Stimulated activated CD4-positive, alpha-beta T cell treated with anti-CD3 and anti-CD28 coated beads, Interleukin-1b, Interleukin-23, amount 100 ng/mL, for 1 hour (primary cell): ENCODE data around the gene CSK.

Source experiments
- DNase-seq, 2 donors: peaks; one replicate each; pipeline ENCODE4 v3.0.0-alpha.2; 2020; ENCODE audit warnings: low read depth in 2 of 2

CSK gene

DNA sequence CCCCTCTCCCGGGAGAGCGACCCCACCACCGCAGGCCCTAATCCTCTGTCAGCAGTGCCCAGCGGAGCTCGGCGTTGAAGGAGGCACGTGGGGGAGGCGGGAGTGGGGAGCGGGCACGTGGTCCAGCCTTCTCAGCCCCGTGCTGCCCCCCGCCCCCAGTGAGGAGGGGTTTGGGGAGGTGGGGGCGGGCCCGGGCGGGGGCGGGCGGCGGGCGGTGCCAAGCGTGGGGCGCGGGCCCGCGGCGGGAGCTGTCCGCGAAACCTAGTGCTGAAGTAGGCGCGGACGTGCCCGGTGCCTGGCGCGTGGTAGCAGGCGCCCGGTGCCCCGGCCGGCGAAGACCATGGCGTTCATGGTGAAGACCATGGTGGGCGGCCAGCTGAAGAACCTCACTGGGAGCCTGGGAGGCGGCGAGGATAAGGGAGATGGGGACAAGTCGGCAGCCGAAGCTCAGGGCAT lies 44.5 kb downstream of the CSK start, which contains the start of gene CPLX3:
Gene CPLX3, plus strand, starts transcription at position 264 of the 456 bp plus-strand sequence. Its CDS starts 77 bp downstream, at position 341.
- DNase-seq, result peak in 1 of 2 donors; percentile 24

GRCh38 chr15:74826921-74827320 lies 45.0 kb downstream of the CSK start:
- DNase-seq, result no peak

DNA sequence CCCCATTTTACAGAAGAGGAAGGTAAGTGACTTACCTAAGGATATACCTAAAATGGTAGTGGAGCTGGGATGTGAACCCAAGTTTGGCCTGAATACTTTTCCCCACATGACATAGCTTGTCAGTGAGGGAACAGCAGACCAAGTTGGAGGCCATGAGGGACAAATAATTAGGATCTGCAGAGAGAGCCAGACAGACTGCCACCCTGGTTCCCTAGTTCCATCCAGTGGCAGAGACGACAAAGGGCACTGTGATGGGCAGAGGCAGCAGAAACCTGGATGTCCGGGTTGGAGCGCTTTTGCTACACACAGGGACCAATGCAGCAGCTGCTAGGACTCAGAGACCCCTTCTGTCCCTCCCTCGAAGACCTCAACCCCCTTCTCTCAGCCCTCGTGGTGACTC lies 45.7 kb downstream of the CSK start:
- no peak for DNase-seq

- no peak for DNase-seq
These were observed 47.0 kb downstream of the CSK start for GRCh38 chr15:74828835-74829234.

GRCh38 chr15:74829486-74829885 lies 47.6 kb downstream of the CSK start:
- DNase-seq, result no peak

GRCh38 chr15:74829991-74830390 lies 48.1 kb downstream of the CSK start:
- no peak for DNase-seq

DNA sequence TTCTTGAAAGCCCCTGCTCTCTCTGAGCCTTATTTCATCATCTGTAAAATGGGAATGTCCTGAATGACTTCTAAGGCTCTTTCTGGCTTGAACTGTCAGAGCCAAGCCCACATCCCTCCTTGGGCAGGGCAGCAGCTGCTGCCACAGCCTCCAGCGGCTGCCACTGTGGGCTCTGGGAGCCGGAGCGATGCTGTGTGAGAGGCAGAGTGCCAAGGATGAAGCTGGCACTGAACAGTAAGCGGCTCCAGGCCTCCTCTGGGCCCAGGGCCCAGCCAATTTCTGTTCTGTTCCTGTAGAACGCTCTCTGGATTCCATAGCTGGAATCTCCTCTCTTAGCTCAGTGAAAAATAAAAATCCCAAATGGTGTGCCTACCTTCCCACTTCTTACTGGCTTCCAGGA lies 49.0 kb downstream of the CSK start:
- DNase-seq, result no peak

DNA sequence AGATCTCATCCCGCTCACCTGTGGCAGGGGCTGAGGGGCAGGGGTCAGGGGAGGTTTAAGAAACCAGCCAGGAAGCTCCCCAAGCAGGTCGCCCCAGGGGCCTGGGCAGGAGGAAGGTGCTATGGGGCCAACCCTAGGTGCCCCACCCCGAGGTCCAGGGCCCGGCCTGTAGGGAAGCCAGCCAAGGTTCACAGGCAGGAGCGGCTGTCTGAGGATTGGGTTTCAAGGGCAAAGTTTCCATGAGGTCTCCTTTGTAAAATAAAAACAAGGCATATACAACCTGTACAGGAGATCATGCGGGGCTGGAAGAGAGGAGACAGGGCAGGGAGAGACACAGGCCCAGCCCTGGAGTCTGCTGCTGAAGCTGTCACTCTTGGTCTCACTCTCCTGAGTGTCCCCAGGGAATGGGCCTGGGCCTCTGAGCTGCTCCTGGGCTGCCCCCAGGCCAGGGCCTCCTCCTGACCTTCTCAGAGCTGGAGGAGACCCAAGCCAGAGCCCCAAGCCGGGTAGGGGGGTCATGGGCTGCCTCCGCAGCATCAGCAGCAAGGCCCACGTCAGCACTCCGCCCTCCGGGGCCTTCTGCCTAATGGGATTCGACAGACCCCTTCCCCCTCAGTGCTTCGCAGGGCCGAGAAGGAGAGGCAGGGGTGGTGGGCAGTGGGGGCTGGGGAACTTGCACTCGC lies 50.1 kb downstream of the CSK start:
- DNase-seq, result no peak

DNA sequence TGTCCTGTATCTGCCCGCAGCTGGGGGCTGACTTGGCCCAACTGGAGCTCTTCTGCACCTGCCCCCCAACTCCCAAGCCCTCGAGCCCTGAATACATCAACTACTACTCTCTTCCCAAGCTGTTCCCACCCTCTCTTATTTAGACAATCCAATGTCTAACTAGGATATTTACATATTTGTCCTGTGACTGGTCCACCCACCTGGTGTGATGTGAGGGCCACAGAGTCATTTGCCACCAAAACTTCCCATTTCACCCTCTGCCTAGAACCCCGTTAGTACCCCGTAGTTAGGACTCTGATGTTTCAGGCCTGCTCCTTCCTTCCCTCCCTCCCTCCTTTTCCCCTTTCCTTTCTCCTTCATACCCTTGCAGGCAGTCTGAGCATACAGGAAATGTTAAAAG lies 50.9 kb downstream of the CSK start:
- no peak for DNase-seq

GRCh38 chr15:74833376-74834107 lies 51.7 kb downstream of the CSK start:
- DNase-seq, result no peak

GRCh38 chr15:74835312-74835823 lies 53.5 kb downstream of the CSK start:
- peak in 1 of 2 donors; percentile 34 for DNase-seq

GRCh38 chr15:74836846-74837245 lies 55.0 kb downstream of the CSK start:
- no peak for DNase-seq

DNA sequence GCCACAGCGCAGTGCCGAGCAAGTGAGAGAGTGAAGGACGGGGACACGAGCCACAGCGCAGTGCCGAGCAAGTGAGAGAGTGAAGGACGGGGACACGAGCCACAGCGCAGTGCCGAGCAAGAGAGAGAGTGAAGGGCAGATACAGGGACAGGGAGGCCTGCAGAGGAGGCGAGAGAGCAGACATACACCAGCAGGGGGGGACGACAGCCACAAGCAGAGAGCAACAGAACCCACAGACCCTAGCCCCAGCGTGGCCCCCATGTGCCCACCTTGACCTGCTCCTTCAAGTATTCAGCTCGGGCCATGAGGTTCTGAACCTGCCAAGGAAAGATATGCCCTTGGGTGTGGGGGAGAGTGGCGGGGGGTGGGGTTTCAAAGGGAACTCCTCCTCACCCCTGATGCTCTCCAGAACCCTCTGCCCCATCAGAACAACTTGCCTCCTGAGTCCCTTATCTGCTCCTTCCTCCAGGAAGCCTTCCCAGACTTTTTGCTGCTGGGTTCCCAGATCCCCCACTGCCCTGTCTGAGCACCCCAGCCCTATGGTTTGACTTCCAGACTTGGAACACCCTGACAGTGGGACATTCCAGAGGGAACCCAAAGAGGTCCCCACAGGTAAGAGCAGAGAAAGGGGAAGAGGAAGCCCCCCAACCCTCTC lies 55.7 kb downstream of the CSK start:
- DNase-seq, result no peak

DNA sequence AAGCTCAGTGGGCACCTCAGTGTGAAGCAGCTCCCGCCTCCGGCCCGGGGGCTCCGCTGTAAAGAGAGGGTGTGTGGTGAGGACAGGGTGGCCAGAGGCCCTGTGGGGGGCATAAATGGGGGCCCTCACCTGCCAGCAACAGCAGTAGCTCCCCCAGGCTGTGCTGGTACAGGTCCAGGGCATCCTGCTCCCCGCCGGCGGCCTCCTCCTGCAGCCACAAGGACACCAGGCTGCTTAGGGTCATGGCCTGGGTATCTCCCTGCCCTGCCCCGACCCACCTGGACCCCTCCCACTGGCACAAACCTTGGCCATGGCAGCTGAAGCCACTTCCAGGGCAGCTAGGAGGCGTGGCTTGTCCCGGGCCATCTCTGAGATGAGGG lies 56.2 kb downstream of the CSK start:
- DNase-seq, result no peak

- DNase-seq, result no peak
These were observed 57.1 kb downstream of the CSK start for GRCh38 chr15:74838746-74839525.

- DNase-seq, result no peak
These were observed 57.9 kb downstream of the CSK start for GRCh38 chr15:74839526-74840395.

DNA sequence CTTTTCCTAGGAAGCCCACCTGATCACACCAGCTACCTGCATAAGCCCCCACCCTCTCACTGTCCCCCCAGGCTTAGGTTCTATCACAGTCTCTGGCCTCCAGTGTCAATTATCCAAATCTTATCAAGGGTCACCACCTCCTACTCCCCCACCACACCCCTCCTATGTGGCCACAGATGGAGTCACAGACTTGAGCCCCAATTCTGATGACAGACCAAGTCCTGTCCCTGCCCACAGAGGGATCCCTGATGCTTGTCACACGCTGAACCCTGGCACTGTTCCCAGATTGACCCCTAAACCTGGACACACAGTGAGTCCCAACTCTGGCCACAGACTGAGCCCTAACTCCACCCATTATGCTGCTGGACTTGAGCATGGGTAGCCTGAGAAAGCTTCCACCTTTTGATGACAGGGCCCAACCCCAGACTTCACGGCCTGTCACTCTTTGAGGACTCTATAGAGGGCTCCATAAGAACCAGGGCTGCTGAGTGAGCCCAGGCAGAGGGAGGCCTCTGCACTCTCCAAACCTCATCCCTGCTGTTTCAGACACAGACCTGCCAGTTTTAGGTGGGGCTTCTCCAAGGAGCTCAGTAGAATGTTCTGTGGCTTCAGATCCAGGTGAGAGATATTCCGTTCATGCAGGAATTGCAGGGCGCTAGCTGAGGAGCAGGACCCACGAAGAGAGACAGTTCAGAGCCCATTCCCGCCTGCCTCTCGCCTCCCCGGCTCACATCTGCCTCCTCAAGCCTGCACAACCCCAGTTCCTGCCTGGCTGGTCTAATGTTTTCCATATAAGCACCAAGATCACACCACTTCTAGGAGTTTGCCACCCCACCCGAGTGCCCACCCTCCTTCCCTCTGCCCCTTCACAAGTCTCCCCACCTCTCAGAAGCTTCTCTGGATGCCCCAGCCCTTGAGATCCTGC lies 59.2 kb downstream of the CSK start:
- no peak for DNase-seq

DNA sequence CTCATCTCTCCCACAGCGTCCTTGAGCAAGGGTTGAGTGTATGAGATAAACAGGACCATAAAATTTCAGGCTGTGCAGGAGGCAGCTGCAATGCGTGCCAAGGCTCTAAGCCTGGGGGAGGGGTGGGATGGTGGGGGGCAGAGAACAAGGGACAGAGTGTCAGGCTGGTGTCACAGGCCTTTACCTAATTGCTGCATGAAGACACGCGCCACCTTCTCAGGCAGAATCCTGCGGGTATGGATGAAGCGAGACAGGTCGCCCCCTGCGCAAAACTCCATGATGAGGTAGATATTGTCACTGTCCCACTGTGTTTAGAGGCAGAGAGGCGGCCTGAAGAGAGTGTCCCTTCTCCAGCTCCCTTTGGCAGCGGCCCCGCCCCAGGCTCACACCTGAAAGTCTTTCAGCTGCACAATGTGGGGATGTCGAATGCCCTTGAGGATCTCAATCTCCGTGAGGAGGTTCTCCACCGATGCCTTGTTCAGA lies 60.1 kb downstream of the CSK start:
- no peak for DNase-seq
